Erythroblast (primary cell): Measurements from ENCODE around the gene SUGP2.

Experiments
- GATA1 ChIP-seq: IDR thresholded peaks from 2 replicates; pipeline ENCODE4 v1.6.1; 2011; ENCODE audit warnings: low read depth, mild to moderate bottlenecking, control low read depth, low read length, moderate library complexity
- POLR2A ChIP-seq: IDR thresholded peaks from 2 replicates; pipeline ENCODE4 v1.6.1; 2011; ENCODE audit warnings: mild to moderate bottlenecking, low read length

DNA sequence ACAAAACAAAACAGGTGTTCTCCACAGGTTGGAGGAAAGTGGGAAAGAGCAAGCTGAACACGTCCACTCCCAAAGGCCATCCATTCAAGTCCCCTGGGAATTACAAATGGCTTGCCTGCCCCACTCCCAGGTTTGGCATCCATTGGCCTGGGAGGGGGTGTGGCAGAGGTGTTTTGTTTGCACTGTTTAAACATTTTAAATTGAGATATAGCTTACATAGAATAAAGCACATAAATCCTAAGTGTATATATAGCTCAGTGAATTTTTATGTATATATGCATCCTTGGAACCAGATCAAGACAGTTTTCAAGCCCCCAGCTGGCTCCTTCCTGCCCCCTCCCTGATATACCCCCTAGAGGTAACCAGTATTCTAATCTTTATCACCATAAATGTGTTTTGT lies 43.2 kb upstream of the SUGP2 start:
- TF ChIP-seq POLR2A (no peak), GATA1 (no peak)
